A673 (cell line): ENCODE data around the gene SND1.

Experiments
- CTCF ChIP-seq: fragments of 300-800, 200-600 bp; sonication (generic); conservative IDR thresholded peaks from 2 replicates; pipeline ENCODE4 v1.5.1; 2017; ENCODE audit warnings: low read depth, mild to moderate bottlenecking, antibody characterized with exemption, low read length, moderate library complexity, mixed read lengths
- EZH2 ChIP-seq: fragments of 200-600 bp; sonication (generic); IDR thresholded peaks from 2 replicates; pipeline ENCODE4 v1.6.1; 2017; ENCODE audit warnings: borderline replicate concordance, low read depth, mild to moderate bottlenecking, mixed read lengths, antibody characterized with exemption, low read length; ENCODE audit not compliant: poor library complexity, severe bottlenecking

GRCh38 chr7:127981965-127982364 is 330.0 kb downstream of the SND1 start:
- TF ChIP-seq CTCF (no peak), EZH2 (no peak)
